ENCODE data around the gene TRMT6.

TRMT6 gene

GRCh38 chr20:5947276-5947675 lies 3.1 kb downstream of the TRMT6 start:
- no peak for DNase-seq (ENCODE audit: low read depth, low spot score)

- DNase-seq (ENCODE audit: low read depth, low spot score) = no peak
These were observed 4.4 kb downstream of the TRMT6 start for GRCh38 chr20:5945963-5946362.

- DNase-seq (ENCODE audit: low read depth, low spot score) = no peak
These were observed 11.8 kb downstream of the TRMT6 start for GRCh38 chr20:5938456-5939029.

- no peak for DNase-seq (ENCODE audit: low read depth, low spot score)
These were observed 14.1 kb downstream of the TRMT6 start for GRCh38 chr20:5936238-5936637.

DNA sequence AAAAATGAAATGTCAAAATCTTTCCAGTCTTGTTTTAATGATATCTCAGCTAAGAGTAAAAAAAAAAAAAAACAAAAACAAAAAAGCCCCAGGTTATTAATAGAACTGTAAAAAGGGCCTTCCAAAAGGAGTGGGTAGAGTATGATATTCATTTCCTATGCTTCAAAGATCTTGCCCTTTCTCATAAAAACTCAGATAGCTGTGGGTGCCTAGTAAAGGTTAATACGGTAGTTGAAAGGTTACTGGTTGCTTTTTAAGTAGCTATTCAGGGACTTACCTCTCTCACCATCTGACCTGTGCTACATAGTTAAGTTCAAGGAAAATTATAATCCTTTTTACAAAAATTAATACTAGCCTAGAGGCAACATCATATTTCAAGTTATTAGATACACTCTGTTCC lies 14.9 kb downstream of the TRMT6 start:
- DNase-seq (ENCODE audit: low read depth, low spot score) = no peak

DNA sequence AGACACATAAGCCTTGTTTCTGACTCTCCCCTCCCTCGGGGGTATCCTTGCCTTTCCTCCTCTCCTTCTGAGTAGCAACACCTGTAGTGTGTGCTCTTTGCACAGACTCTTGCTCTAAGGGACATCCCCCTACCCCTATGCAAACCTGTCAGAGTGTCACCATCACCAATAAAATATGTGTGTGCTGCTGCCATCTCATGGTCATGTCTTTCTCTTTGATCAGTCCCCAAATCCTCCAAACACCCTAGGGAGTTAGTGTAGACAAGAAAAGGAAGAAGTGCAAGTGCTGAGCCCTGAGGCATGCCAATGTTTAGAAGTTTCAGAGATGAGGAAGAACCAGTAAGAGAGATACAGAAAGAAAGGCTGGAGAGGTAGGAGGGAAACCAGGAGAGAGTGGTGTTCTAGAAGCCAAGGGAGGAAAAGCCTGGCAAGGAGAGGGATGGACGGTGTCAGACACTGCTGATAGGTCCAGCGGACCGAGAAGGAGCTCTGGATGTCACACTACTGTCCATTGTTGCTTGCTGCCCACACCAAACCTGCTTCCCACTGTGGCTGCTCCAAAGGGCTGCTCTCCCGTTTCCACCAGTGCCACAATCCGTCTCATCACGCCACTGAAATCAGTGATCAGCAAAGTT lies 16.4 kb downstream of the TRMT6 start:
- no peak for DNase-seq (ENCODE audit: low read depth, low spot score)

- no peak for DNase-seq (ENCODE audit: low read depth, low spot score)
These were observed 17.5 kb downstream of the TRMT6 start for GRCh38 chr20:5932796-5933195.

GRCh38 chr20:5931411-5931810 lies 18.9 kb downstream of the TRMT6 start:
- no peak for DNase-seq (ENCODE audit: low read depth, low spot score)

GRCh38 chr20:5928836-5929715 lies 21.3 kb downstream of the TRMT6 start:
- DNase-seq (ENCODE audit: low read depth, low spot score) = no peak

- DNase-seq (ENCODE audit: low read depth, low spot score) = no peak
These were observed 22.4 kb downstream of the TRMT6 start for GRCh38 chr20:5927749-5928462.

GRCh38 chr20:5925551-5925950 lies 24.8 kb downstream of the TRMT6 start:
- no peak for DNase-seq (ENCODE audit: low read depth, low spot score)

DNA sequence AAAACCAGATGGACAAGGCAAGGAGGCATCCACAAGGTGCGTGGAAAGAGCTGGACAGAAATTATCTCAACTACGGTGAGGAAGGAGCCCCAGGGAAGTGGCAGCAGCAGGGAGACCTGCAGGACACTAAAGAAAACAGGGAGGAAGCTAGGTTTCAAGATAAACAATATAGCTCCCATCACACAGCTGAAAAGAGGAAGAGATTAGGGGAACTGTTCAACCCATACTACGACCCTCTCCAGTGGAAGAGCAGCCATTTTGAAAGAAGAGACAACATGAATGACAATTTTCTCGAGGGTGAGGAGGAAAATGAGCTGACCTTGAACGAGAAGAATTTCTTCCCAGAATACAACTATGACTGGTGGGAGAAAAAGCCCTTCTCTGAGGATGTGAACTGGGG lies 26.8 kb downstream of the TRMT6 start:
- DNase-seq (ENCODE audit: low read depth, low spot score) = no peak

DNA sequence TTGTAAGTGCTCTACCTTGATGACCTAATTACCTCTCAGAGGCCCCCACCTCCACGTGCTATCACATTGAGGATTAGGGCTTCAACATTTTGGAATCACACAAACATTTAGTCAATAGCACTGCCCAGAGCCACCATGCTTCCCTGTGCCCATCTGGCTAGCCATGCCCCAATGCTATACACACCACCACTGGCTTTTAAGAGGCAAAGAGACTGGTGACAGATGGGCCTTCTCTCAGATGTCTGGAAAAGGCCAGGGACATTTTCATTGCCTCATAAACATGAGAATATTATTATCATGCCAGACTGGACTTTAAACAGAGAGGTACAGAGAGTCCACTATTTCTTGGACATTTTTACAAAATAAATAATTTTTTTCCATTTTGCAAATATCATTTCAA lies 29.8 kb downstream of the TRMT6 start:
- DNase-seq (ENCODE audit: low read depth, low spot score) = no peak

DNA sequence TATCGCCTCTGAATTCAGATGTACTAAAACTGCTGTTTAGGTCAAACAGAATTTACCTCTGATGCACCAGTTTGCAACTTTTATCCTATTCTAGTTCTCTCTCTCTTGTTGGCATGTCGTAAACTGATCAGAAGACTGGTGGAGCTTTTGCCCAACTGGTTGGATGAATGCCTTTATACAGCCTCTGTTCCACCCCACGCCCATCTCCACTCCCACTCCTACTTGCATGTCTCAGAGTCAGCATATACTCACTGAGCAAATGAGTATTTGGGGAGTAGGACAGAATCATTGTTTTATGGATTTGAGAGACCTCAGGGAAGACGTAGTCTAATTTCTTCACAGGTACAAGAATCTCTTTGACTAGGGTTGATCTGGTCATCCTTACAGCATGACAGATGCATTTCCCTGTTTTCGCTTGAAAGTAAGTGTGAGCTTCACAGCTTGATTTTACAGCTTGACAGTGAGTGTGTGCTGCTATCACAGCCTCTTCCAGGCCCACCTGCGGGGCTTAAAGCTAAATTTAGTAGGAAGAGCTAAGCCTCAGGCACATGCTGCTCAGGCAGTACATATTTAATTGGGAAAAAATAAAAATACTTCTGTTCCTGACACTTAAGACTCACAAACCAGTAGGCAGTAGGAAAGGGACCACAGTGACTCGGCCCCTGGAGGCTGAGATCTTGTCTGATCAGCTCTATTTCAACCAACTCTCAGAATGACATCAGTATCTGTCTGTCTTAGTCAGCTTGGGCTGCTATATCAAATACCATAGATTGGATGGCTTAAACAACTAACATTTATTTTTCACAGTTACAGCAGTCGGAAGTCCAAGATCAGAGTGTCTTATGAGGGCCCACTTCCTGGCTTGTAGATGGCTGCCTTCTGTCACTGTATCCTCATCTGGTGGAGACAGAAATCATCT lies 30.4 kb downstream of the TRMT6 start:
- DNase-seq (ENCODE audit: low read depth, low spot score) = no peak

GRCh38 chr20:5918856-5919625 lies 31.3 kb downstream of the TRMT6 start:
- no peak for DNase-seq (ENCODE audit: low read depth, low spot score)

DNA sequence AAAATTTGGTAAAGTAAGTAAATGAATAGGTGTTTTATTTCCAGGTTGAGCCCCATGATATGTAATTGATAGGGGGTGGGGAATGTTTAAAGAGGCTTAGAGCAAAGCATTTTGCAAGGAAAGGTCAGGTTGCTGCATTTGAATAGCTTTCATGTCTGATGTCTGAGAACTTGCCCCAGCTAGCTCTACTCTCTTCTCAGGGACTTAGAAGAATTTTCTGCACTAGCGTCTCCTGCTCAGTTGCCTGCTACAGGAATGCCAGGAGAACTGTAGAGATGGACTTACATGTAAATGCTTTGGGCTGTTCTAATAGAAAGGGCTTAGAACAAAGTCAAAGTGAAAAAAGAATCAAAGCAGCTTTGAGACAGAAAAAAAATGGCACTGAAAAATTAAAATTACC lies 35.5 kb downstream of the TRMT6 start:
- DNase-seq (ENCODE audit: low read depth, low spot score) = no peak

DNA sequence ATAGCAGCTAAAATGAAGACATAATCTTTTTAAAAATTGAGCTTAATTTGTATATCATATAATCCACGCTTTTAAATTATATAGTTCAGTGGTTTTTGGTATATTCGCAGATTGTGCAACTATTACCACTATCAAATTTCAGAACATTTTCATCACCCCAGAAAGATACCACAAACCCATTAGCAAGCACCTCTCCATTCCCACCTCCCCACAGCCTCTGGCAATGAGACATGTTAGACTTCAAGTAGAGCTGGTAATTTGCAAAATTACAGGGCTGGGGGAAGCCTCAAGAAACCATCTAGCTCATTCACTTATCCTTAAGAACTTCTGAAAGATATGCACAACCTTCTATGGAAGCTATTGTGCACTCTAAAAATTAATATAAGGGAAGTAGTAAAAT lies 37.2 kb downstream of the TRMT6 start:
- no peak for DNase-seq (ENCODE audit: low read depth, low spot score)

DNA sequence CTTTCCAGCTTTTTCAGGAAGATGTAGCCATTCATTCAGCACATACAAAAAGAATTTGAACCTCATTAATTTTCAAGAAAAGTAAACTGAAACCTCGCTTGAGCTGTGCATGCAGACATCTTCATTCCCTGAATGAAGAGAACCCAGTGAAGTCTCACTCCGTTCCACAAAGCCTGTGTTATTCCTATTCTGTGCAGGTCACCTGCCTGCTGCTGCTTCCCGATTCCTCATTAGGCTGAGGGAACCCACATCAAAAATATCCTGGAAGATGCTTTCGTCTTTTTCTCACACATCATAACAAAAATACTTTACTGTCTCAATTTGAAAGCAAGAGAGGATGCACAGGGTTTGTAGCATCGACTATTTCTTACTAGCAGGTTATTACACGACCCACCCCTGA lies 40.1 kb downstream of the TRMT6 start:
- no peak for DNase-seq (ENCODE audit: low read depth, low spot score)

GRCh38 chr20:5908981-5909380 lies 41.4 kb downstream of the TRMT6 start:
- DNase-seq (ENCODE audit: low read depth, low spot score) = no peak

DNA sequence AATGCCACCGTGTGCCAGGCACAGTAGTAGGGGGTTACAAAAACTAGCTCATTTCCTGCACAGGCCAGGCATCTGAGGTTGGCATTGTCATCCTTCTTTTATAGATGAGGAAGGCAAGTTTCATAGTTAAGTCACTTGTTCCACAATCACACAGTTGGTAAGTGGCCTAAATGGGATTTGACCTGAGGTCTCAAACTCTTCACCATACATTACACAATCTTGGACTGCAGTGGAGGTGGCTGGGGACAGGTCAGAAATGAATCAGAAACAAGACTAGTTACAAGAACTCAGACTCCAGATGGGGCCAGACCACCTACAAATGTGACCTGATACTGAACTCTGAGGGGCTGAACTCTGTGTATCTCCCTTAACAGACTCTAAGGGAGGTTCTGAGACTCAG lies 49.4 kb downstream of the TRMT6 start:
- no peak for DNase-seq (ENCODE audit: low read depth, low spot score)
